Activated T-cell treated with anti-CD3 and anti-CD28 coated beads, Interleukin-2, amount 50 U/mL, for 4 hours (primary cell): Measurements from ENCODE around the gene DYSF. TPM values are rescaled to one million over a fixed set of nuclear protein-coding genes. Genes with fewer than 3 reads are reported as not detected.

ENCODE experiments used
- ATAC-seq, 2 donors: fragments of 200-7000 bp; cut with Tn5 transposase; one replicate each; pipeline ENCODE4 v1.10.0; 2021
- DNase-seq: peaks from one replicate; pipeline ENCODE4 v3.0.0-alpha.2; 2020
- H3K27me3 Mint-ChIP-seq: one replicate; pipeline ENCODE4 v1.8.0; 2021; ENCODE audit warnings: low read depth, mixed read lengths
- H3K36me3 Mint-ChIP-seq: one replicate; pipeline ENCODE4 v1.8.0; 2022; ENCODE audit warnings: mixed read lengths; ENCODE audit not compliant: insufficient read depth
- H3K4me1 Mint-ChIP-seq: one replicate; pipeline ENCODE4 v1.8.0; 2021; ENCODE audit warnings: low read depth, mixed read lengths
- H3K4me3 Mint-ChIP-seq: one replicate; pipeline ENCODE4 v1.8.0; 2021; ENCODE audit warnings: mild to moderate bottlenecking, moderate library complexity, mixed read lengths
- H3K9me3 Mint-ChIP-seq: one replicate; pipeline ENCODE4 v1.8.0; 2021; ENCODE audit warnings: mixed read lengths
- total RNA-seq, 3 donors: library from RNA; stranded (reverse); gene quantifications; one replicate each; pipeline ENCODE4 v1.2.1, GENCODE V29; 2021

The DYSF gene
- total RNA-seq, 3 donors from 2014 or later = 0.16 to 0.87 (median 0.25) TPM

GRCh38 chr2:71559828-71560637 is 106.7 kb downstream of the DYSF start:
- Mint-ChIP-seq H3K4me1 (no peaks in the 10 kb centered on the region), H3K36me3 (no peaks in the 10 kb centered on the region), H3K4me3 (no peak overlapping the region), H3K9me3 (no peaks in the 10 kb centered on the region), H3K27me3 (no peaks in the 10 kb centered on the region)
- ATAC-seq (no peak), DNase-seq (no peak)

- H3K9me3 Mint-ChIP-seq = no peaks in the 10 kb centered on the region
- no peaks in the 10 kb centered on the region for H3K4me1 Mint-ChIP-seq
- no peak for ATAC-seq
- H3K27me3 Mint-ChIP-seq = no peaks in the 10 kb centered on the region
- no peak for DNase-seq
- H3K4me3 Mint-ChIP-seq = no peak overlapping the region
- H3K36me3 Mint-ChIP-seq = no peaks in the 10 kb centered on the region
Observed at GRCh38 chr2:71560638-71561011, 107.3 kb downstream of the DYSF start.

GRCh38 chr2:71561441-71562267 is 108.3 kb downstream of the DYSF start:
- Mint-ChIP-seq H3K4me1 (no peaks in the 10 kb centered on the region), H3K27me3 (no peaks in the 10 kb centered on the region), H3K36me3 (no peaks in the 10 kb centered on the region), H3K4me3 (no peak overlapping the region), H3K9me3 (no peaks in the 10 kb centered on the region)
- DNase-seq = no peak
- ATAC-seq = no peak

DNA sequence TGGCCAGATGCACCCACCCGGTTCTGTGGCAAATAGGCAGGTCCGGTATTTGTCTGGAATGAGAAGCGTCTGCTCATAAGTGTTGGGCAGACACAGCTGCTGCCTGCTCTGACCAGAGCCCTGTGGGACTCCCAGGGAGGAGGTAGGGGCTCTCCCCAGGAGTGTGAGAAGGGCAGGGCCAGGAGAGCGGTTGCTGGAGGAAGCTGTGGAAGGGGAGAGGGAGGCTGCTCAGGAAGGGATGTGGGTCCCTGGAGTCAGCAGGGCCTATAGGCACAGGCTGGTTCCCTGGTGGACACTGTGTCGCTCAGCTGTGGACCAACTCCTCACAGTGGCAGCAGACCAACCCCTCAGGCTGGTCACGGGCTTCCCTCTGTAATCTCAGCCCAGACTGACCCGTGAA is 109.2 kb downstream of the DYSF start:
- Mint-ChIP-seq H3K36me3 (no peaks in the 10 kb centered on the region), H3K4me3 (no peak overlapping the region), H3K9me3 (no peaks in the 10 kb centered on the region), H3K4me1 (no peaks in the 10 kb centered on the region), H3K27me3 (no peaks in the 10 kb centered on the region)
- no peak for DNase-seq
- ATAC-seq = no peak

GRCh38 chr2:71563872-71564271 is 110.5 kb downstream of the DYSF start:
- H3K9me3 Mint-ChIP-seq = no peaks in the 10 kb centered on the region
- no peaks in the 10 kb centered on the region for H3K4me1 Mint-ChIP-seq
- no peak for ATAC-seq
- no peak for DNase-seq
- no peaks in the 10 kb centered on the region for H3K36me3 Mint-ChIP-seq
- H3K4me3 Mint-ChIP-seq = no peak overlapping the region
- H3K27me3 Mint-ChIP-seq = no peaks in the 10 kb centered on the region

DNA sequence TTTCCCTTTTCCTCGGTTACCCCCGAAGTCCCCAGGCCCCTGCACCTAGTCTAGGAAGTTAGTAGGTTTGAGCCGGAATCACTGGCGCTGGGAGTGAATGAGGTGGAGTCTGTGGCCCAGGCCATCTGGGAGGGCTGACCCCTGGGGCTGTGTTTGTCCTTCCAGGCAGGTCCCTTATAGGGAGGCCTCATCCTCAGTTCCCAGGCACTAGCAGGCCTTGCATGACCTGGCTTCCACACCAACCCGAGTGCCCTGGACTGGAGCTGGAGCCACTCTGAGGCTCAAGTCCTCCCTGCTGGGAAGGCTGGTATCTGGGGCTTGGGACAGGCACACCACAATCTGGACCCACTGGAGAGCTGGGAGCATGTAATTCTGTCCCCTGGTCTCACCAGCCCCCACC is 111.0 kb downstream of the DYSF start:
- Mint-ChIP-seq H3K4me3 (no peak overlapping the region), H3K27me3 (no peaks in the 10 kb centered on the region), H3K36me3 (no peaks in the 10 kb centered on the region), H3K4me1 (no peaks in the 10 kb centered on the region), H3K9me3 (no peaks in the 10 kb centered on the region)
- DNase-seq (no peak), ATAC-seq (no peak)

DNA sequence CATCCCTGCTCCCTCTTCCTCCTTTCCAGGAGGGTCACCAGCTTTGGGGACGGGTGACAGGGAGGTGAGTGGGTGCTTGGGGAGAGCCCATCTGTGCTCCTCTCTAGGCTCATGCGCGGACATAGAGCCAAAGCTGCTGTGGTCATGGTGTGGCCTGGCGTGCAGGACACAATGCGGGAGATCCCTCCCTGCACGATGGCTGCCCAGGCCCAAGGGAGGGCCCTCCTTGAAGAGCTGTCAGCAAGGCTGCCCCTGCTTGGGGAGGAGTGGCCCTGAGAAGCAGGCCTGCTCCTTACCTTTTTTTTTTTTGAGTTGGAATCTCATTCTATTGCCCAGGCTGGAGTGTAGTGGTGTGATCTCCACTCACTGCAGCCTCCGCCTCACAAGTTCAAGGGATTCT is 111.4 kb downstream of the DYSF start:
- H3K4me1 Mint-ChIP-seq = no peaks in the 10 kb centered on the region
- H3K27me3 Mint-ChIP-seq = no peaks in the 10 kb centered on the region
- no peak overlapping the region for H3K4me3 Mint-ChIP-seq
- no peaks in the 10 kb centered on the region for H3K36me3 Mint-ChIP-seq
- DNase-seq = no peak
- no peaks in the 10 kb centered on the region for H3K9me3 Mint-ChIP-seq
- ATAC-seq = no peak

- no peak overlapping the region for H3K4me3 Mint-ChIP-seq
- H3K4me1 Mint-ChIP-seq = no peaks in the 10 kb centered on the region
- H3K9me3 Mint-ChIP-seq = no peaks in the 10 kb centered on the region
- DNase-seq = no peak
- H3K27me3 Mint-ChIP-seq = no peaks in the 10 kb centered on the region
- ATAC-seq = no peak
- no peaks in the 10 kb centered on the region for H3K36me3 Mint-ChIP-seq
Observed at GRCh38 chr2:71566372-71566771, 113.0 kb downstream of the DYSF start.

DNA sequence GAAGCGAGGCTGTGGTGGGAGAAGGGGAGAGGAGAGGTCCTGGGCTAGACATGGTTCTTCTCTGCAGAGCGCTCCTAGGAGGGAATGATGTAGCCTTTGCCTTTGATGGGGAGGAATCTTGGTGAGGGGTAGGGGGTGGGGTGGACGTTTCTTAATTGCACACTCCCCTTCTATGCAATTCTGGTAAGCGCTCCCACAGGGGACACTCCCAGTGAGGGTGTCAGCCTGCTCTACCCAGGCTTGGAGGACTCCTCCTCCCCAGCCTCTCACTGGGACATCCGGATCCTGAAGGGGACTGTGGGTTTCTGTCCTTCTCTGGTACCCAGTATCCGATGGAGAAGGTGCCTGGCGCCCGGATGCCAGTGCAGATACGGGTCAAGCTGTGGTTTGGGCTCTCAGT is 114.3 kb downstream of the DYSF start:
- Mint-ChIP-seq H3K27me3 (no peaks in the 10 kb centered on the region), H3K9me3 (no peaks in the 10 kb centered on the region), H3K4me1 (no peaks in the 10 kb centered on the region)

DNA sequence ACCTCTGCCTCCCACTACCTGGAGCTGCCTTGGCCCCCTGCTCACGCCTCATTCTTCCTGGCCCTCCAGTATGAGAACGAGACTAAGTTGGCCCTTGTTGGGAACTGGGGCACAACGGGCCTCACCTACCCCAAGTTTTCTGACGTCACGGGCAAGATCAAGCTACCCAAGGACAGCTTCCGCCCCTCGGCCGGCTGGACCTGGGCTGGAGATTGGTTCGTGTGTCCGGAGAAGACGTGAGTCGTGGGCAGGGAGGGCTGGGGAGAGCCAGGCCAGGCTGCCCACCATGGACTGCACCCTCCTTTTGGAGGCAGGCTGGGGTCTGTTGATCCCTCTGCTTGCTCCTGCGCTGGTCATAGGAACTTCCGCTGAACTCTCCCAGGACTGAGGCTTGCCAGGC is 114.7 kb downstream of the DYSF start:
- Mint-ChIP-seq H3K4me3 (no peak overlapping the region), H3K4me1 (no peaks in the 10 kb centered on the region), H3K27me3 (no peaks in the 10 kb centered on the region), H3K36me3 (no peaks in the 10 kb centered on the region), H3K9me3 (no peaks in the 10 kb centered on the region)
- no peak for DNase-seq
- ATAC-seq = no peak

More for the DNA sequence above, 114.3 kb downstream of the DYSF start:
- no peak for ATAC-seq
- H3K36me3 Mint-ChIP-seq = no peaks in the 10 kb centered on the region
- no peak overlapping the region for H3K4me3 Mint-ChIP-seq
- DNase-seq = no peak

GRCh38 chr2:71570511-71570910 is 117.2 kb downstream of the DYSF start:
- H3K4me1 Mint-ChIP-seq = no peaks in the 10 kb centered on the region
- no peaks in the 10 kb centered on the region for H3K9me3 Mint-ChIP-seq
- H3K27me3 Mint-ChIP-seq = no peaks in the 10 kb centered on the region

DNA sequence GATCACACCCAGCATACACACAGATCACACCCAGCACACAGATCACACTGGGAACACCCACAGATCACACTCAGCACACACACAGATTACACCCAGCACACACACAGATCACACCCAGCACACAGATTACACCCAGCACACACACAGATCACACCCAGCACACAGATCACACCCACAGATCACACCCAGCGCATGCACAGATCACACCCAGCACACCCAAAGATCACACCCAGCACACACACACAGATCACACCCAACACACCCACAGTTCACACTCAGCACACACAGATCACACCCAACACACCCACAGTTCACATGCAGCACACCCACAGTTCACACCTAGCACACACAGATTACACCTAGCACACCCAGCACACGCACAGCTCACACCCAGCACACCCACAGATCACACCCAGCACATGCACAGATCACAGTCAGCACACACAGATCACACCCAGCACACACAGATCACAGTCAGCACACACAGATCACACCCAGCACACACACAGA is 117.6 kb downstream of the DYSF start:
- H3K27me3 Mint-ChIP-seq = no peaks in the 10 kb centered on the region
- H3K4me3 Mint-ChIP-seq = no peak overlapping the region
- no peak for ATAC-seq
- H3K4me1 Mint-ChIP-seq = no peaks in the 10 kb centered on the region
- DNase-seq = no peak
- no peaks in the 10 kb centered on the region for H3K36me3 Mint-ChIP-seq
- no peaks in the 10 kb centered on the region for H3K9me3 Mint-ChIP-seq

More at GRCh38 chr2:71570511-71570910, 117.2 kb downstream of the DYSF start:
- no peaks in the 10 kb centered on the region for H3K36me3 Mint-ChIP-seq
- ATAC-seq (no peak), DNase-seq (no peak)
- H3K4me3 Mint-ChIP-seq = no peak overlapping the region

- H3K9me3 Mint-ChIP-seq = no peaks in the 10 kb centered on the region
- no peak overlapping the region for H3K4me3 Mint-ChIP-seq
- no peaks in the 10 kb centered on the region for H3K36me3 Mint-ChIP-seq
- no peaks in the 10 kb centered on the region for H3K4me1 Mint-ChIP-seq
- ATAC-seq (no peak), DNase-seq (no peak)
- H3K27me3 Mint-ChIP-seq = no peaks in the 10 kb centered on the region
Observed at GRCh38 chr2:71571945-71572344, 118.6 kb downstream of the DYSF start.

DNA sequence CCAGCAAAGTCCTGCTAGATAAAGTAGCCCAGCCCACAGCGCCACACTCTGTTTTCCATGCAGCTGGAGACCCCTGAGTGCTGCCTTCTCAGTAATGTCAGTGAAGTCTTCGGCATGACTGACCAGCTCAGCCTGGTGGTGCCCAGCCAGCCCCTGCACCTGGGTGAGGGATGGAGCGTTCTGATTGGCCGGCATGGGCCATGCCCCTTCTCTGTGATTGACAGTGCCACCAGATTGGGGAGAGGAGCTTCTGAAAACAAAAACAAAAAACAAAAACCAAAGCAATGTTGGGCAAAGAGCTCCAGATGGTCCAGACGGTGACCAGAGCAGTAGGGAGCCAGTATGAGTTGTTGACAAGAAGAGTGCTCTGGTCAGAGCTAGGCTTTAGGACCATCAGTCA is 122.6 kb downstream of the DYSF start:
- no peaks in the 10 kb centered on the region for H3K27me3 Mint-ChIP-seq
- H3K9me3 Mint-ChIP-seq = no peaks in the 10 kb centered on the region
- DNase-seq = no peak
- H3K36me3 Mint-ChIP-seq = no peaks in the 10 kb centered on the region
- H3K4me1 Mint-ChIP-seq = no peaks in the 10 kb centered on the region
- no peak overlapping the region for H3K4me3 Mint-ChIP-seq
- no peak for ATAC-seq

DNA sequence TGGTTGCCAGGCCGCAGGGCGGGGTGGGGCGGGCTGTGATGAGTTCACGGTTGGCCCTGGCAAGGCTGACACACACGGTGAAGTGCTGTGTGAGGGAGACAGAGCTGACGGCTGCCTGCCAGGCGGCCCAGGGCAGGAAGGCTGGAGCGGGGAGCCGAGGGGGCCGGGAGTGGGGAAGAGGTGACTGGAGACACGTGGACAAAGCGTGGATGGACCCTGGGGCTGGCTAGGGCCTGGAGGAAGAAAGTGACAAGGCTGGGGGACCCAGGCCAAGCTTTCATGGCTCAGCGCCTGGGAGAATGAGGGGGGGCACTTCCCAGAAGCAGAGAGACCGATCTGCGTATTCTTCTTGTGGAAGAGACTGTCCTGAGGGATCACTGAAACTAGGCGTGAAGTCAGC is 123.2 kb downstream of the DYSF start:
- no peak for ATAC-seq
- no peaks in the 10 kb centered on the region for H3K4me1 Mint-ChIP-seq
- H3K9me3 Mint-ChIP-seq = no peaks in the 10 kb centered on the region
- no peaks in the 10 kb centered on the region for H3K27me3 Mint-ChIP-seq
- DNase-seq = no peak
- H3K36me3 Mint-ChIP-seq = no peaks in the 10 kb centered on the region
- H3K4me3 Mint-ChIP-seq = no peak overlapping the region
